Measurements from ENCODE around the gene CNST. TPM values are rescaled to one million over a fixed set of nuclear protein-coding genes. Genes with fewer than 3 reads are reported as not detected.
A peak's percentile ranks its signal among the peaks of the same experiment; 100 is the strongest.

CNST gene
- total and polyA plus RNA-seq, 9 of the 15 experiments (the other 6 are each of a cell fraction or from before 2014, with no cell fraction given): 17.0 to 55.3 (median 30.8) TPM

GRCh38 chr1:246566128-246566812 is at the start of gene CNST, which contains the start of gene TFB2M (continued):
- TF ChIP-seq GTF2A2 (tag; IDR thresholded peaks at IDR 0.05) (no peak), ZNF589 (CRISPR knock-in tag; IDR thresholded peaks at IDR 0.05; ENCODE audit: low read depth) (no peak), ZNF282 (CRISPR knock-in tag; IDR thresholded peaks at IDR 0.05) (no peak), MTA3 (IDR thresholded peaks at IDR 0.05; ENCODE audit: borderline replicate concordance) (peak; percentile 76; the same call in 1 of the 2 replicates), NFE2L1 (tag; IDR thresholded peaks at IDR 0.05; ENCODE audit: borderline replicate concordance, low read depth) (no peak), IRF2 (CRISPR knock-in tag; IDR thresholded peaks at IDR 0.05) (no peak), U2AF1 (optimal IDR thresholded peaks at IDR 0.05; ENCODE audit: low read depth, low read length) (peak; percentile 68), TCF3 (CRISPR knock-in tag; IDR thresholded peaks at IDR 0.05) (peak; percentile 20; the same call in 1 of the 2 replicates), EP300 (IDR thresholded peaks at IDR 0.05; ENCODE audit: low read length) (peak; percentile 42; the same call in 1 of the 2 replicates), POLR2AphosphoS5 (IDR thresholded peaks at IDR 0.05; ENCODE audit: control insufficient read depth, insufficient read depth, low read depth, low read length) (peak; percentile 64), HDAC2 (IDR thresholded peaks at IDR 0.05) (peak; percentile 94), GATAD2A (IDR thresholded peaks at IDR 0.05) (no peak), SAP30 (IDR thresholded peaks at IDR 0.05; ENCODE audit: borderline replicate concordance, insufficient read depth, low read depth, low read length, poor library complexity, severe bottlenecking) (peak; percentile 100), CXXC5 (CRISPR knock-in tag; IDR thresholded peaks at IDR 0.05) (peak; percentile 93), PHB2 (IDR thresholded peaks at IDR 0.05; ENCODE audit: low read depth) (no peak), SIX5 (IDR thresholded peaks at IDR 0.05; ENCODE audit: borderline replicate concordance in 1 of 2, insufficient read depth in 1 of 2, low read depth in 1 of 2, low read length in 2 of 2) (no peak), THAP12 (CRISPR knock-in tag; IDR thresholded peaks at IDR 0.05) (peak; percentile 100), OTX1 (CRISPR knock-in tag; IDR thresholded peaks at IDR 0.05) (no peak), USF1 (CRISPR knock-in tag; IDR thresholded peaks at IDR 0.05) (0 out of 2 replicates have a peak, but pooled peaks have one; percentile 37), CTCFL (IDR thresholded peaks at IDR 0.05; ENCODE audit: borderline replicate concordance, insufficient read depth, low read depth, low read length, poor library complexity, severe bottlenecking) (peak; percentile 0), ZNF143 (CRISPR knock-in tag; IDR thresholded peaks at IDR 0.05) (no peak; the same call in 1 of the 2 replicates)

Measured in K562 (cell line).